Right lobe of liver (tissue), 6 donors: ENCODE results near the gene SLC13A3. TPM values are rescaled to one million over a fixed set of nuclear protein-coding genes. Genes with fewer than 3 reads are reported as not detected.

Source experiments
- ATAC-seq, 4 donors: fragments of 200-7000 bp; cut with Tn5 transposase; one replicate each; pipeline ENCODE4 v1.9.1; 2020; ENCODE audit warnings: mild to moderate bottlenecking in 4 of 4, moderate library complexity in 4 of 4
- DNase-seq, 3 donors: peaks; one replicate each; pipeline ENCODE4 v3.0.0-alpha.2; 2020
- H3K27ac ChIP-seq, 3 donors: fragments of 200-600 bp; one replicate each; pipeline ENCODE4 v1.8.0; 2022
- H3K27me3 ChIP-seq, 2 donors: fragments of 200-600 bp; one replicate each; pipeline ENCODE4 v1.8.0; 2022
- H3K36me3 ChIP-seq, 4 donors: fragments of 200-600 bp; sonication (generic) in 1 of 4; one replicate each; pipeline versions ENCODE4 v1.5.1 to v1.8.0; 2017 to 2022; ENCODE audit warnings: control low read depth in 1 of 4
- H3K4me1 ChIP-seq, 4 donors: fragments of 200-600 bp; sonication (generic) in 1 of 4; one replicate each; pipeline versions ENCODE4 v1.5.1 to v1.8.0; 2017 to 2022; ENCODE audit warnings: control low read depth in 1 of 4
- H3K4me3 ChIP-seq, 3 donors: fragments of 200-600 bp; one replicate each; pipeline ENCODE4 v1.8.0; 2022
- H3K9me3 ChIP-seq, 4 donors: fragments of 200-600 bp; sonication (generic) in 1 of 4; one replicate each; pipeline versions ENCODE4 v1.5.1 to v1.8.0; 2017 to 2022; ENCODE audit warnings: control low read depth in 1 of 4
- POLR2A ChIP-seq: fragments of 450-650 bp; IDR thresholded peaks from one replicate; pipeline ENCODE4 v1.6.1; 2017; ENCODE audit warnings: antibody characterized with exemption, mild to moderate bottlenecking
- WGBS: methylation state at CpG from one replicate; pipeline ENCODE4 v1.1.6; 2018; ENCODE audit warnings: low coverage, low lambda C conversion rate; ENCODE audit not compliant: insufficient coverage; ENCODE audit errors: missing lambda C conversion rate; 5-methylcytosine and 5-hydroxymethylcytosine counted together
- intact Hi-C, 2 donors: fragments of 100-400 bp; cut with DNase I; formaldehyde crosslinking; loops; one replicate each; pipeline versions ENCODE4 v1.11.2 to v1.14.1; 2022
- total RNA-seq, 6 experiments: library from RNA; depleted of rRNA in 2 of 6; stranded (reverse); fragments of >200 nt in 2 of 6; fragmentation: NEBNext Ultra II Directional in 3 of 6; extraction: Animal tissue kit (Norgen Biotek cat#: 25700) in 3 of 6; gene quantifications; one replicate each; pipeline versions ENCODE4 v1.1.0 to v1.2.4, GENCODE V29; 2016 to 2023
- TF ChIP-seq, protein P1 (sequence below), 4 donors: fragments of 200-600 bp in 3 of 4; fragments of 450-650 bp in 1 of 4; IDR thresholded peaks; one replicate each; pipeline versions ENCODE4 v1.5.1 to v1.8.0; 2016 to 2022; ENCODE audit warnings: antibody characterized with exemption in 4 of 4, mild to moderate bottlenecking in 2 of 4
- donor health status: DM: no; HTN: yes; CAD: no.
- donor health status: DM: no; HTN: no; CAD: no.
- donor health status: DM: no; HTN: no; CAD: no.
- donor health status: DM: no; HTN: yes; CAD: no.
- donor health status: DM: no; HTN: yes; CAD: no.

Gene SLC13A3
- total RNA-seq, 6 experiments from 2014 or later = 3.7 to 14.6 (median 9.3) TPM

DNA sequence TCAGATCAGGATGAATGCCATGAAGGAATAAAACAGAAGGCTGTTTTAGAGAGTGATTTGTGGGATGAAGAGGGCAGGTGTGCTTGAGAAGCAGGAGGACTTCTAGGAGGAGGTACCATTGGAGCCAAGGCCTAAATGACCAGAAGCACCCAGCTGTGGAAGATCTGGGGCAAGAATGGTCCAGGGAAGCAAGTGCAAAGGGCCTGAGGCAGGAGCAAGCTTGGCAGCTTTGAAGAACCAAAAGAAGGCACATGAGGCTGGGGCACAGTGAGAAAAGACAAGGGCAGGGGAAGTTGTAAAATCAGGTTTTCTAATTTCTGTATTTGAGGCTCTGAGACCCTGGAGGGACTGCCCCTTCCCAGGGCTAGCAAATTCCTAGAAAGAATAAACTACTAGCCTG, 9.8 kb downstream of the SLC13A3 start:
- intact Hi-C loops = no loop called here
- Histone ChIP-seq H3K27me3 (no peaks in the 10 kb centered on the region), H3K9me3 (no peaks in the 10 kb centered on the region), H3K4me3 (no peak overlapping the region), H3K27ac (peak overlapping the region in 2 of 3 donors; percentile 2 to 73), H3K36me3 (no peaks in the 10 kb centered on the region), H3K4me1 (peaks cover 0 to 28% (median 9%) of the 10 kb centered on the region in 4 donors)
- no peak for TF ChIP-seq POLR2A
- TF ChIP-seq, protein P1, sequence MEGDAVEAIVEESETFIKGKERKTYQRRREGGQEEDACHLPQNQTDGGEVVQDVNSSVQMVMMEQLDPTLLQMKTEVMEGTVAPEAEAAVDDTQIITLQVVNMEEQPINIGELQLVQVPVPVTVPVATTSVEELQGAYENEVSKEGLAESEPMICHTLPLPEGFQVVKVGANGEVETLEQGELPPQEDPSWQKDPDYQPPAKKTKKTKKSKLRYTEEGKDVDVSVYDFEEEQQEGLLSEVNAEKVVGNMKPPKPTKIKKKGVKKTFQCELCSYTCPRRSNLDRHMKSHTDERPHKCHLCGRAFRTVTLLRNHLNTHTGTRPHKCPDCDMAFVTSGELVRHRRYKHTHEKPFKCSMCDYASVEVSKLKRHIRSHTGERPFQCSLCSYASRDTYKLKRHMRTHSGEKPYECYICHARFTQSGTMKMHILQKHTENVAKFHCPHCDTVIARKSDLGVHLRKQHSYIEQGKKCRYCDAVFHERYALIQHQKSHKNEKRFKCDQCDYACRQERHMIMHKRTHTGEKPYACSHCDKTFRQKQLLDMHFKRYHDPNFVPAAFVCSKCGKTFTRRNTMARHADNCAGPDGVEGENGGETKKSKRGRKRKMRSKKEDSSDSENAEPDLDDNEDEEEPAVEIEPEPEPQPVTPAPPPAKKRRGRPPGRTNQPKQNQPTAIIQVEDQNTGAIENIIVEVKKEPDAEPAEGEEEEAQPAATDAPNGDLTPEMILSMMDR (IDR thresholded peaks at IDR 0.05) = no peak
- ATAC-seq (no peak), DNase-seq (no peak)

DNA sequence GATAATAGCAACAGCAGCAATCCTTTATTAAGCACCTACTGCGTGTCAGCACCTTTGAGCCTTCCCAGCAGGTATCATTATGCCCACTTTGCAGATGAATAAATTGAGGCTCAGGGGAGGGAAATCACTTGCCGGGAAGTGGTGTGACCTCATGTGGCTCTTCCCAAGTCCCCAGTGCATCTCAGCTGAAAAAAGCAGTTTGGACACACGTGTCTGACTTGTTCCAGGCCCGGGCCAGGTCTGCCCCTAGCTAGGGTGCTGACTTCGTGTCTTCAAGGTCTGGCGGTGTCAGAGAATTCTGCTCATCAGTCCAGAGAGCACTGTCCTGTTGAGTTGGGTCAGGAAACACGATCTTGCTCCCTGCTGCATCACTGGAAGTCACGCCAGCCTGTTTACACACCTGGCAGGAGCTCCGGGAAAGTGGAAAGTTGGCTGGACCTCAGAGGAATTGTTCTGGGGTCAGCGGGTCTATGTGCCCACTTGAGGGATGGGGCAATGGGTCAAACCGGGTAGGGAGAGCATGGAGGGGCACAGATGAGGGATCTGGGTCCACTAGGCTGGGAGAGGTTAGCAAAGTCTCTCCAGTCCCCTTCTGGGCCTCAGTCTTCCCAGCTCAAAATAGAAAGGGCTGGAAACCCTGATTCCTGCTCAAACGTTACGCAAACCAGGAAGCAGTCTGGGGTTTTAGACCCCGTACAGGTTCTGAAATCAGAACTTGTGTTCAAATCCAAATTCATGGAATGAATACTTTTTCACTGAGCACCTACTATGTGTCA, 10.5 kb downstream of the SLC13A3 start:
- H3K36me3 ChIP-seq = no peaks in the 10 kb centered on the region
- H3K4me1 ChIP-seq = peaks cover 0 to 28% (median 9%) of the 10 kb centered on the region in 4 donors
- WGBS = 41% methylated on average over 13 of the region's 14 CpGs
- DNase-seq (peak; percentile 69 to 86 (median 84)), ATAC-seq (peak; percentile 83 to 90 (median 84))
- no peaks in the 10 kb centered on the region for H3K9me3 ChIP-seq
- H3K27ac ChIP-seq = peak overlapping the region in 2 of 3 donors; percentile 2 to 73
- intact Hi-C loops = no loop called here
- H3K4me3 ChIP-seq = no peak overlapping the region
- TF ChIP-seq, protein P1 (IDR thresholded peaks at IDR 0.05) = no peak
- no peak for TF ChIP-seq POLR2A
- no peaks in the 10 kb centered on the region for H3K27me3 ChIP-seq

DNA sequence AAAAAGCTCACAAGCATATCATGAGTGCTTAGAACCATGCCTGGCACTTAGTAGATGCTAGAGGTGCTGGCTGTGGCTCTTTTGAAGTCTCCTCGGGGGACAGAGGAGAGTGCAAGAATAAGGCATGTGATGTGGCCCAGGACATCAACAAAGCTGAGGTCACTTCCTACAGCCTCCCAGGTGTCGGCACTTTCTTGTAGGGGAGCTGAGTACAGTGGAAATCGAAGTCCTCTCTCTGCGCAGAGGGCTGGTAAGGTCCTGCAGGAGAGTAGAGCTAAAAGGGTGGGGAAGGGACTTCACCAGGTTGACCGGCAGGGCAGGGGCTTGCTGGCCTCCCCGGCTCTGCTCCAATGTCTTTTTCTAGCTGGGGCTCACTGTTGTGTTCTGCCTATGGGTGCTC, 11.2 kb downstream of the SLC13A3 start:
- 66% methylated on average over 4 of the region's 6 CpGs for WGBS
- Histone ChIP-seq H3K36me3 (no peaks in the 10 kb centered on the region), H3K9me3 (no peaks in the 10 kb centered on the region), H3K4me3 (no peak overlapping the region), H3K27ac (peak overlapping the region in 1 of 3 donors; percentile 35), H3K4me1 (peaks cover 0 to 28% (median 9%) of the 10 kb centered on the region in 4 donors), H3K27me3 (no peaks in the 10 kb centered on the region)
- intact Hi-C loops = no loop called here
- TF ChIP-seq POLR2A = no peak
- TF ChIP-seq, protein P1 (IDR thresholded peaks at IDR 0.05) = no peak
- ATAC-seq (no peak), DNase-seq (no peak)

DNA sequence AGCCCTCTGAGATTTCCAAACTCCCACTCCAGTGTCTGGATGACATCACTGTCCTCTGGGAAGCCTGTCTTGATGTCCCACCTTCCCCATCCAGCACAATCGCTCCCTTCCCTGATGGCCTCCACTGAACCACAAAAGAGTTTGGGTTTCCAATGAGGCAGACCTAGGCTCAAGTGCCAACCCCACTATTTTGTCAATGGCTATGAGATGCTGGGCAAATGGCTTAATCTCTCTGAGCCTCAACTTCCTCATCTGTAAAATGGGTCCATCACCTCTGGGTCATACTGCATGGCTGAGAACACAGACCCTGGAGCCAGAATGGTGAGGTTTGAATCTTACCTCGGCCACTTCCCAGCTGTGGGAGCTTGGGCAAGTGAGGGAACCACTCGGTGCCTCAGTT, 11.7 kb downstream of the SLC13A3 start:
- no peak for DNase-seq
- intact Hi-C loops = no loop called here
- Histone ChIP-seq H3K4me1 (peaks cover 0 to 28% (median 9%) of the 10 kb centered on the region in 4 donors), H3K36me3 (no peaks in the 10 kb centered on the region), H3K27ac (no peak overlapping the region), H3K9me3 (no peaks in the 10 kb centered on the region), H3K27me3 (no peaks in the 10 kb centered on the region), H3K4me3 (no peak overlapping the region)
- no peak for ATAC-seq
- WGBS = no CpG with 5 or more reads among the region's 3 CpGs
- TF ChIP-seq POLR2A = no peak
- TF ChIP-seq, protein P1 (IDR thresholded peaks at IDR 0.05) = no peak
